Measurements from ENCODE around the gene SAMD8.

GRCh38 chr10:75063461-75064230, 47.8 kb upstream of the SAMD8 start:
- no peak for TF ChIP-seq E4F1 (IDR thresholded peaks at IDR 0.05; ENCODE audit: borderline replicate concordance, partially characterized antibody)
- TF ChIP-seq SMC3 (IDR thresholded peaks at IDR 0.05; ENCODE audit: borderline replicate concordance, low read length): no peak
- TF ChIP-seq CEBPB (IDR thresholded peaks at IDR 0.05; ENCODE audit: borderline replicate concordance in 1 of 2, low read depth in 2 of 2, low read length in 2 of 2): no peak
- no peak for TF ChIP-seq MXI1 (IDR thresholded peaks at IDR 0.05; ENCODE audit: low read depth, low read length)
- no peak for TF ChIP-seq CREB1 (IDR thresholded peaks at IDR 0.05; ENCODE audit: low read depth)
- TF ChIP-seq IRF4 (IDR thresholded peaks at IDR 0.05; ENCODE audit: low read depth, low read length): no peak
- no peak for TF ChIP-seq REST (IDR thresholded peaks at IDR 0.05; ENCODE audit: low read depth, low read length)

All from GM12878 (cell line).